Ammon's horn (tissue), 1 donor: ENCODE data around the gene SERPINA5.
"Not testable (repeated sequence)": the region's sequence is repeated elsewhere in the genome, so short reads cannot be mapped to it uniquely, and the experiment has no call there.

Source experiments
- DNase-seq: peaks from one replicate; pipeline ENCODE4 v3.0.0-alpha.2; 2016; ENCODE audit warnings: low spot score

The SERPINA5 gene

DNA sequence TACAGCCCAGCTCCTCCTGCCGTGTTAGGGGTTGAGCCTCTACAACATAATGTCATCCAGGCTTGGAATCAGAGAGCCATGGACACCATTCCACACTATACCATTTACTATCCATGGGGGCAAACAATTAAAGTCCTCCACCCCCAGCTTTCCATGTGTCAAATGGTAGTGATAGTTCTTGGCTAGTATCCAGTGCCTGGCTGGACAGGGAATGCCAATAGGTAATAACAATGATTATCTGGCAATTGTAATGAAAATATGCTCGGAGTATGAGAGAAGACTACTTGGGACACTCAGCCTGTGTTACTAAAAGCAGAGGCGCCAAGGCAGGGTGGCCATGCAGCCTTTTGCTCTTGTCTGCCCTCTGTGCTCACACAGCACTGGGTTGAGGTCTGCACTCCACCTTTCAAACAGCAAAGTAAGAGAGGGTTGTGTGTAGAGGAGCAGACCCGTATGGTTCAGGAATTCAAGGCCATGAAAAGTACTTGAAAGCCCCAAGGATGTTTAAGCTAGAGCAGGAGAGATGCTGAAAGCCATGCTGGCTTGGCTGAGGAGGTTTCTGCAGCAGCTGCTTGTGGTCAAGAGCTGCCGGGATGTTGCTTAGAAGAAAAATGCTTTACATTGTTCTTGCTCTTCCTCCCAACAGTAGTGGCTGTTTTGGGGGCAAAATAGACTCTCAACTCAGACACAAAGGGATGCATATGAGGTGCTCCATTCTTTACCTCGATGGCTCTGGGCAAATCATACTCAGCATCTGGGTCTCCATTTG lies 41.6 kb downstream of the SERPINA5 start:
- no peak for DNase-seq

DNA sequence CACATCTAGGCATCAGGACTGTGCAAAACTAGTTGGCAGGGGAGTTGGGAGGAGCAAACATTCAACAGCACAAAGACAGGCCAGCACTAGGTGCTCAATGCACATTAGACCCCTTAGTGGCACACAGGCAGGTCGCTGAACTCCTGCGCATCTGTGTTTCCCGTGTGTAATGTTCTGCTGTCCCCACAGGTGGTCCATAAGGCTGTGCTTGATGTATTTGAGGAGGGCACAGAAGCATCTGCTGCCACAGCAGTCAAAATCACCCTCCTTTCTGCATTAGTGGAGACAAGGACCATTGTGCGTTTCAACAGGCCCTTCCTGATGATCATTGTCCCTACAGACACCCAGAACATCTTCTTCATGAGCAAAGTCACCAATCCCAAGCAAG lies 42.2 kb downstream of the SERPINA5 start:
- DNase-seq: no peak

DNA sequence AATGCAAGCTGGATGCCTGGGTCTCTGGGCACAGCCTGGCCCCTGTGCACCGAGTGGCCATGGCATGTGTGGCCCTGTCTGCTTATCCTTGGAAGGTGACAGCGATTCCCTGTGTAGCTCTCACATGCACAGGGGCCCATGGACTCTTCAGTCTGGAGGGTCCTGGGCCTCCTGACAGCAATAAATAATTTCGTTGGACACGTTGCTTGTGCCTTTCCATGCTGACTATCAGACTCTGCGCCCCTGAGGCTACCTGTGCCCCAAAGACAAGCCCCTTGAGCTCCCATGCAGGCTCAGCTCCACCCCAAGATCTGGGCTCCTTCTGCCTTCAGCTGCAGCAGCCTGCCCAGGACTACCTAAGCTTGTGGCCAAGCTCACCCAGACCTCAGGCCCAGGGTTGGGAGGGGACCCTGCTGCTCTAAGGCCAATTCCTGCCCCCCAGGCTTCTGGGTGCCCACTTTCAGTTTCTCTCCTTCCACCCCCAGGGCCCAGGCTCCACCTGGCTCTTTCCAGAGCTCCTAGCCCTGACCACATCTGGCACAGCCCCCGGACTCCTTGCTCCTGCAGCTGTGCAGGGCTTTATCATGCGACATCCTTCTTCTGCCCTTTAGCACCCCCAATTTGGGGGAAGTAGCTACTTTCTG lies 42.8 kb downstream of the SERPINA5 start:
- no peak for DNase-seq

DNA sequence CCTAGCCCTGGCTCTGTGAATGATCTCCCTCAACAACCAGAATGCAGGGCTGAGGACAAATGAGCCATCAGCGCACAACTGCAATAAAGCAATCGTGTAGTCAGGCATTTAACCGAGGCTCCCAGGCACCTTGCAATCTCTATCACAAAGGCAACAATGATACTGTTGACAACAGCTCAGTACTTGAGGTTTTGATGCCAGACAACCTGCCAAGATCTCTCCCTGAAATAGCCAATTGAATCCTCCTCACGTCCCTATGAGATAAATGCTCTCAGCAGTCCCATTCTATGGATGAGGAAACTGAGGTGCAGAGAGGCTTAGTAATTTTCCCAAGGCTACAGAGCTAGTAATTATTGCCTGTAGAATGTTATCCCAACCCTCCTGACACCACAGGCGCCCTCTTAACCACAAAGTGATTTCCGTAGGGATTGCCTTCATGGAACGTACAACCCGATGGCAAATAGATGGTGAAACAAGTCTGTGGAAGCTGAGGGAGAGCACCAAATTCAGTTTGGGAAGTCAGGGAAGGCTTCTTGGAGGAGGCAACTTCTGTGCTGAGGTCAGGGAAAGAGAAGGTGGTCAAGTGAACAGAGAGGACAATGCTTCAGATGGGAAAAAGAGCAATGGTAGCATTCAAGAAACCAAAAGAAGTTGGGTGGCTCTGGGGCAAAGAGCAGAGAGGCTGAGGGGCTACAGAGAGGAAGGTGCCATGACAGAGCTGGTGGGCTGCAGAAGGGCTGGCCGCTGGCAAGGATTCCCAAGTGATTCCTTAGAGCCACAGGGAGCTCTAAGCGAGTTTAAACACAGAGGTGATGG lies 43.5 kb downstream of the SERPINA5 start:
- no peak for DNase-seq

DNA sequence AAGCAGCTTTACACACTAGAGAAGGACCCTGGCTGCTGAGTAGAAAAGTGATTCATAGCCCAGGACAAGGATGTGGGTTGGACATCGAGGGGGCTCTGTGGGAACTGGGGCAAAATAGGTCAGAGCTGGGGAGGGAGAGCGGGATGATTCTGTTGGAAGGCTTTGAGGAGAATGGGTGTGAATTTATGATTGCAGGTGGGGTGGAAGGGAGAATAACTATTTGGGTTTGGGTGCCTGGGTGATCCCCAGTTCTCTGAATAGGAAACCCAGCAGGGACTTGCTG lies 44.1 kb downstream of the SERPINA5 start:
- no peak for DNase-seq

DNA sequence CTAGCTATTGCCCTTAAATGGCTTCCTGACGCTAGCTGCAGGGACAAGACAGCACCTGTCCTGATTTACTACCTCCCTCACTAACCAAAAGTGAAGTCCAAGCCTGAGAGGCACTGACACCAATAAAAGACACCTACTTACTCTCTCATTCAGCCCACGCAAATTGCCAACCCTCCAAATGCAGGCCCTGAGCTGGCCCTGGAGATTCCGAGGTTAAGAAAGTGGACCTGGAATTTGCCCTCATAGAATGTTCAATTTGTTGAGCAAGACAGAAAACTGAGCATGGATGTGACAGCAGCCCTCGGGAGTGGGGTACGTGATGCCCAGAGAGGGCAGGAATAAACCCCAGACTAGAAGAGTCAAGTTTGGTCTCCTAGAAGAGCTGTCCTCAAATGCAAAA lies 47.4 kb downstream of the SERPINA5 start:
- DNase-seq: no peak

DNA sequence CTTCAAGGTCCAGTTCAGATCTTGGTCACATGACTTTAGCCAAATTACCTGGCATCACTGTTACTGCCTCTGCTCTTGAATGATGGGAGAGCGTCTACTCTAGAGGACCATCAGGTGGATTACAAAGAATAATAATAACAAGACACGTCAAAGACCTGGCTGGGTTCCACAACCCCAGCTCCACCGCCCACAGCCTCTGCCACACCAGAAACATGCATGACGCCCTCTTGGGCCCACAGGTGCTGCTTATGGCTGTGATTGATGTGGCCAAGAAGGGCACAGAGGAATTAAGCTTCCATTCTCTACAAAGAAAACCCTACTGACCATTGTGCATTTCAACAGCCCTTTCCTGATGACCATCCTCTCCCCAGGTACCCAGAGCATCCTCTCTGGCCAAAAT lies 49.2 kb downstream of the SERPINA5 start:
- DNase-seq: no peak

DNA sequence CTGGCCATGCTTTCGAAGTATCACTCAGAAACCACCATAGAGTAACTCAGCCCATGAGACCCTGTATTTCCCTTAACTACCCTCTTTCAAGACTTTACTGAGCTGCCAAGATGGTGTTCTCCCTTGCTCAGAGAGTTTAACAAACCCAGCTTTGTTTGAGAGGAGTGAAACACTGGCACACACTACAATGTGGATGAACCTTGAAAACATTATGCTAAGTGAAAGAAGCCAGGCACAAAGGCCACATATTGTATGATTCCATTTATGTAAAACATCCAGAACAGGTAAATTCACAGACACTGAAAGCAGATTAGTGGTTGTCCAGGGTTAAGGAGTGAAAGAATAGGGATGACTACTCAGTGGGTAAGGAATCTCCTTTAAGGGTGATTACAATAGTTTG lies 49.8 kb downstream of the SERPINA5 start:
- DNase-seq: no peak

DNA sequence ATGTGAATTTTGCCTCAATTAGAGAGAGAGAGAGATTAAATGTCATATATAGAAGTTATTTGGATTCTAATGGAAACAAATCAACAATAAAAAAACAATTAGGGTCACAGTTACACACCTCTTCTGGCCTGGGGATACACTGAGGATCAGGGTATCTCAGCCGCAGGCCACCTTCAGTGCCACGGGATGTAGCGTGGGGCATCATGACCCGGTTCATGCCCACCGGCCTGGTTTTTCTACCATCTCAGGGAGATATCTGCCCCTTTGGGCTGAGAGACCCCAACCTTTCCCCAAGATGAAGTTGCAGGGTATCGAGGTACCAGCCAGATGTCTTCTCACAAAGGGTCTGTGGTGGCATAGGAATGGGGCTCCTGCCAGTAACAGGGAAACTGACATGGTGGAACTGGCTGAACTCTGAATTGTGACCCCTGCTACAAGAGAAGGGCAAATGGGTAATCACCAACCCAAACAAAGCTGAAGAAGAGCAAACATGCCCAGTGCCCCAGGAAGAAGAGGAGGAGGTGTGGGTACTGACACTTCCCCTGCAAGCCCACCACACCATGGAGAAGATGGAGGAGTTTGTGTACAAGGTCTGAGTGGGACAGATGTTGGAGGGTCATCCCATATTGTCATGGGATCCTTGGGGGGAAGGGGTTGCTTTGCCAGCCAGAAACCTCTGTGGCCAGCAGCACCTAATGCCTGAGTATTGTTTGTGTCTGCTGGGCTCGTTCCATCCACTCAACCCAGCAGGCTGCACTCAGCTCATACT lies 50.5 kb downstream of the SERPINA5 start:
- DNase-seq: no peak

DNA sequence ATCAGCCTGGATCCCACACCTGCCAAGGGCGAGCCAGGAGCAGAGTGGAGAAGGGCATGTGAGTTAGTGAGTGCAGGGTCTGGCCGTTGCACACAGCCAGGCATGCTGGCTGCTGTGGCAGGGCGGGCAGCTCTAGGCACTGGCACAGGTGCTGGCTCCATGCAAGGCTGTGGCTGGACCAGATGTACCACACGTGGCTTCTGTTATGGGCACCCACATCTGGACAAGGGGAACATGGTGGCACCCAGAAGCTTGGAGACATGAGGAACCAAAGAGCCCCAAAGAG lies 51.0 kb downstream of the SERPINA5 start:
- DNase-seq: no peak

DNA sequence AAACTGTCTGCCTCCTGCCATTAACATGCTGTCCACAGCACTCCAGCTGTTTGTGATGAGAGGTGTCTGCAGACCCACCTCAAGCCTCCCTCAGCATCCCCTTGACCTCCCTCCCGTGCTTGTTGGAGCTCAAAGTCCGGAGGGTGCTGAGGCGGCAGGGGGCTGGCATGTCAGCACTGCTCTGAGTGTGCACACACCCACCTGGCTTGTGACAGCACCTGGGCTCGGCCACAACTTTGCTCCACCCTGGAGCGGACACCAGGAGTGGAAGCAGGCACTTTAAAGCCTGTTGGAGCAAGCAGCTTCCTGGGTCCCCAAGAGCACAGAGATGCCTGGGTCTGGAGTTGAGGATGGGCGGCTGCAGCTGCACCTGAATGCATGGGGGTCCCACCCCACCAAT lies 51.9 kb downstream of the SERPINA5 start:
- DNase-seq: no peak

DNA sequence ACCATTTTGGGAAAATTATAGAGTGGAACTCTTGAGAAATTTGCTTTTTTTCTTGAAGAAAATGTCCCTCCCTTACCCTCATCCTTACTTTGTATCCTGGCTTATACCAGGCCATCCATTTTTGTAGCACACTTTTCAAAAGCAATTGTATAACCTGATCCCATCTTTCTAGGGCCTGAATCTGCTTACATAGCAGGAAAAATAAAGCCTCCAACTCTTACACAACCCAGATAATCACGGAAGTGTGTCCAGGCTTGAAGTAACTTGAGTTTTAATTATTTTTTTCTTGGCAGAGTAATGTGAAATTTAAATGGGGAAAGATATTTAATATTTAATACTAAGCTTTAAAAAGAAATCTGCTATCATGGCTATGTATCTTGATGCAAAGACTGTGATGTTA lies 53.9 kb downstream of the SERPINA5 start:
- DNase-seq: no peak

DNA sequence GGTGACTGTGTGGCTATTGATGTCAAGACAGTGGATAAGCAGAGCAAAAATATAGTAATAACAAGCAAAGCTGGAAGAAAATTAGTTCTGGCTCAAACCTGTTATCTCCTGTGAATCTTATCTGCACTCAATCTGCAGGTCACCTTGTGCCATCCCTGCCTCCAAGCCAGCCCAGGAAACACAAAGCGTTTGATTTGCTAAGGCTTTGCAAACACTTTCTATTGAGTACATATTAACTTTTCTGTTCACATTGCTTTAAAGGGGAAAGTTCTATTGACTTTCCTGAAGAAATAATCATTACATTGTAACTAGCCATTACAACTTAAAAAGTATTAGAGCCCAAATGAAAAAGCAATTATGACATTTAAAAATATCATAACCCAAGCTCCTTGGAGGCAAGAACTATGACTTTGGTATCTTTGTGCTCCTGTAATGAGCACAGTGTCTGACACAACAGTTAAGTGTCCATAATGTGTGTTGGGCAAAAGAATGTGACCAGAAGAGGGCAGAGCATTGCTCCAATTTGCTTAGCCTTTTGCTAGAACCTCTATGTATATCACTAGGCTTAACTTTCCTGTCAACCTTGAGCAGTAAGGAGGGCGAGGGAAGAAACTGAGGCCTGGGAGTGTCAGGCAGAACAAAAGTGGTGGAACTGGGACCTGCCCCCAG lies 55.7 kb downstream of the SERPINA5 start:
- DNase-seq: no peak

DNA sequence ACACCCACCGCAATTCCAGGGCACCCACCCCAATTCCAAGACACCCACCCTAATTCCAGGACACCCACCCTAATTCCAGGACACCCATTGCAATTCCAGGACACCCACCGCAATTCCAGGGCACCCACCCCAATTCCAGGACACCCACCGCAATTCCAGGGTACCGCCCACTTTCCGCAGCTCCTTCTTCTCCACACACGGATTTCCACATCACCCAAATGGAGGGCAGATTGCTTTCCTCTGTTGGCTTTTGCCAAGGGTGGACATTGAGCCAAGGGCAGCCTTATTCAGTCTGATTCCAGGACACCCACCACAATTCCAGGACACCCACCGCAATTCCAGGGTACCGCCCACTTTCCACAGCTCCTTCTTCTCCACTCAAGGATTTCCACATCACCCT lies 56.6 kb downstream of the SERPINA5 start:
- DNase-seq: not testable (repeated sequence)

DNA sequence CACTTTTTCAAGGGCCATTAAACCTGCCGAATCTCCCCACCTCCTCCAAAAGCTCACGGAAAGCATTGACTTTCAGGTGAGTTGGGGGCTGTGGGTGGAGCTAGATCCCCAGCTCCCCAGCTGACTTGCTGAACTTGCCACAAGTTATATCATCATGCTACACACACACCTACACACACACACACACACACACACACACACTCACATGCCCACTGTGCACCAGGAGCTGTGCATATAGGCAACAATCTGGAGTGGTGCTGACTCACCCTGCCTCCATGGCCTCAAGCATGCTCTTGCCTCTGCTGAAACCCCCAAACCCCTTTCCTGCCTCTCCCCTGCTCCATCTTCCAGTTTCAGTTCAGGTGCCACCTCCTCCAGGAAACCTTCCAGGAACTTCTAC lies 57.1 kb downstream of the SERPINA5 start:
- DNase-seq: no peak

DNA sequence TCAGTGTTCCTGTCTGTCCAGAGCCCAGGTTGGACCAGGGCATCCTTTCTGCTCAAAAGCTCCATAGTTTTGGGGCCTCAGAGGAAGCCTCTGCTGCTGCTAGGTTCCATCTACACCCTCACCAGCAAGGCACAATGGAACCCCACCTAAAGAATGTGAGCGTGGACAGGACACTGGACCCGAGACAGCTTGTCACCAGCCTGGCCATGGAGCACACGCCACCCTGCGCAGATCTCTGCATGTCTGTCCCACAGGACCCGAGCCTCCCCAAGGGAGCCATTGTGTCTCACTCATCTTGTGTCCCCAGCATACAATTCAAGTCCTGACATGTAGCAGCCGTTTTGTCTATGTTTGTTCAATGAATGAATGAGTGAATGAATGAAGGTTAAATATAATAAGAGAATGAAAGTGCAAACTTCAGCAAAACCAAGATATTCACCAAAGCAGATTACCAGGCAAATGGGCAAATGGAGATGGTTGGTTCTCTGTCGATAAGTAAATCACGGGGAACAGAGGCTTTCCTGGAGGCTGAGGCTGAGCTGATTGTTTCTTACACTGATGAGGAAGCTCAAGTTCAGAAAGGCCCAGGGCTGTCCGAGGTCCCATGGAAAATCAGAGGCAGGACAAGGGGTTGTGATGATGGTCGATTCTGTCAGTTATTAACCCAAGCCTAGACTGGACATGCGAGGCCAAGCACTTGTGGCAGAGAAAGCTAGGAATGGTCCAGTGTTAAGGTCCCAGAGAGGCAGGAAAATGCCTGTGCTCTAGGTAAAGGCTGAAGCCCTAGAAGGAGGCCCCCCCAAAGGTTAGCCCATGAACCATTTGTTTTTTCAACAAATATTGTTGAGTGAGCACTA lies 58.0 kb downstream of the SERPINA5 start:
- DNase-seq: no peak

DNA sequence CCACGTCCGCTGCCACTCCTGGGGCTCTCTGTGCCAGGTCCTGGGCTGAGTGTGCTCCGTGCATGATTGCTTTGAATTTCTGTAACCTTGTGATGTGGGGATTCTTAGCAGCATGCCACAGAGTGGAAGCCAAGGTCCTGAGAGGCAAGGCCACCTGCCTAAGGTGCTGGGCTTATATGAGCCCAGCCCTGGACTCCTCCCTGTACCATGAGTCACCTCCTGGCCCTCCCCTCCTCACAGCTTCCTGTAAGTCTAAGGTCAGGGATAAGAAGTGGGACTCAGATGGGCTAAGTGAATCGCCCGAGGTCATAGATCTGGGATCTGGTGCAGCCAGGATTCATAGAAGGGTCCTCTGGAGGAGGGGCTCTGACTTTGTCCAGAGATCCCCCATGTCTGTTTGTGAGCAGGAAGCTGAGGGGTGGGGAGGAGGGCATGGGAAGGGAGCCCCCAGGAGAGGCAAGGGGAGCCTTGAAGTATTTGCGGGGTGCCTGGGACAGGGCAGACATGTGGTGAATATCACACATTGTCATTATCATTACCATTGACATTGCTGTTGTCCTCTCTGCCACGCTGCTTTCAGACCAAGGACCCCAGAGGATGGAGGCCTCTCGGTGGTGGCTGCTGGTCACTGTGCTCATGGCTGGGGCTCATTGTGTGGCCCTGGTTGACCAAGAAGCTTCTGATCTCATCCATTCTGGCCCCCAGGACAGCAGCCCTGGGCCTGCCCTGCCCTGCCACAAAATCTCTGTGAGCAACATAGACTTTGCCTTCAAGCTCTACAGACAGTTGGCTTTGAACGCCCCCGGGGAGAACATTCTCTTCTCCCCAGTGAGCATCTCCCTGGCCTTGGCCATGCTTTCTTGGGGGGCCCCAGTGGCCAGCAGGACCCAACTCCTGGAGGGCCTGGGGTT lies 59.8 kb downstream of the SERPINA5 start:
- no peak for DNase-seq

DNA sequence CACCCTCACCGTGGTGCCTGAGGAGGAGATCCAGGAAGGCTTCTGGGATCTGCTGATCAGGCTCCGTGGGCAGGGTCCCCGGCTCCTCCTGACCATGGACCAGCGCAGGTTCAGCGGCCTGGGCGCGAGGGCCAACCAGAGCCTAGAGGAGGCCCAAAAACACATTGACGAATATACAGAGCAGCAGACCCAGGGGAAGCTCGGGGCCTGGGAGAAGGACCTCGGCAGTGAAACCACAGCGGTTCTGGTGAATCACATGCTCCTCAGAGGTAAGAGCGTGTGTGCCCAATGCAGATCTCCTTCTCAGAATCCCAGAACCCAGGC lies 60.4 kb downstream of the SERPINA5 start:
- no peak for DNase-seq
